ENCODE data around the gene XRN2.

GRCh38 chr20:21352703-21353102 is 49.6 kb downstream of the XRN2 start:
- TF ChIP-seq CTCF (IDR thresholded peaks at IDR 0.05), result no peak
- no peak for TF ChIP-seq EZH2phosphoT487 (IDR thresholded peaks at IDR 0.05)
